Femur (tissue), 1 donor: ENCODE measurements around the gene NYAP1.

Experiments
- DNase-seq: peaks from one replicate; pipeline ENCODE4 v3.0.0-alpha.2; 2017

NYAP1 gene

GRCh38 chr7:100464210-100464660 is 19.5 kb upstream of the NYAP1 start, which contains the start of gene SPACDR:
SPACDR (minus strand) TSS chr7:100464260; CDS start chr7:100464025, 235 bp downstream.
- DNase-seq, result no peak

GRCh38 chr7:100464791-100465190 is 18.9 kb upstream of the NYAP1 start:
- DNase-seq, result no peak

GRCh38 chr7:100465299-100465698 is 18.4 kb upstream of the NYAP1 start:
- no peak for DNase-seq

GRCh38 chr7:100465702-100466311 is 17.9 kb upstream of the NYAP1 start:
- DNase-seq, result peak; percentile 89

- no peak for DNase-seq
Observed at GRCh38 chr7:100466653-100467605, 16.8 kb upstream of the NYAP1 start.

GRCh38 chr7:100467638-100468373 is 15.9 kb upstream of the NYAP1 start:
- peak; percentile 66 for DNase-seq

- peak; percentile 91 for DNase-seq
Observed at GRCh38 chr7:100469227-100470044, 14.3 kb upstream of the NYAP1 start.

- DNase-seq, result no peak
Observed at GRCh38 chr7:100471021-100471420, 12.7 kb upstream of the NYAP1 start.

GRCh38 chr7:100472121-100472851 is 11.4 kb upstream of the NYAP1 start:
- DNase-seq, result no peak

- DNase-seq, result no peak
Observed at GRCh38 chr7:100472854-100473499, 10.8 kb upstream of the NYAP1 start.

GRCh38 chr7:100475549-100475948 is 8.2 kb upstream of the NYAP1 start:
- DNase-seq, result no peak

- no peak for DNase-seq
Observed at GRCh38 chr7:100476101-100476780, 7.5 kb upstream of the NYAP1 start.

GRCh38 chr7:100476903-100477870 is 6.5 kb upstream of the NYAP1 start:
- DNase-seq, result no peak

- DNase-seq, result no peak
Observed at GRCh38 chr7:100477871-100478267, 5.9 kb upstream of the NYAP1 start.

- DNase-seq, result peak; percentile 99
Observed at GRCh38 chr7:100478958-100479660, 4.6 kb upstream of the NYAP1 start, which contains the start of gene TSC22D4. TSC22D4 (minus strand) TSS chr7:100479214; CDS start chr7:100478038, 1,176 bp downstream.

- DNase-seq, result no peak
Observed at GRCh38 chr7:100481466-100481865, 2.3 kb upstream of the NYAP1 start.

GRCh38 chr7:100482728-100483089 is 1.0 kb upstream of the NYAP1 start:
- no peak for DNase-seq

GRCh38 chr7:100483090-100483721 is 521 bp upstream of the NYAP1 start:
- peak; percentile 81 for DNase-seq
